Uterus (tissue), 4 donors: Measurements from ENCODE around the gene MINDY4. TPM values are rescaled to one million over a fixed set of nuclear protein-coding genes. Genes with fewer than 3 reads are reported as not detected.
A peak's percentile ranks its signal among the peaks of the same experiment; 100 is the strongest.

ENCODE experiments used
- DNase-seq, 2 donors: peaks; one replicate each; pipeline ENCODE4 v3.0.0-alpha.2; 2019 to 2020
- H3K27ac ChIP-seq, 2 donors: fragments of 200-600 bp; sonication (generic); 1 replicate in 1 of 2; 2 replicates in 1 of 2; pipeline ENCODE4 v1.5.1; 2016 to 2018
- H3K27me3 ChIP-seq, 2 donors: fragments of 200-600 bp; sonication (generic); one replicate each; pipeline ENCODE4 v1.5.1; 2018 to 2019; ENCODE audit warnings: control low read depth in 1 of 2
- H3K36me3 ChIP-seq, 2 donors: fragments of 200-600 bp; sonication (generic); one replicate each; pipeline ENCODE4 v1.5.1; 2019; ENCODE audit warnings: control low read depth in 1 of 2
- H3K4me1 ChIP-seq, 2 donors: fragments of 200-600 bp; sonication (generic); one replicate each; pipeline ENCODE4 v1.5.1; 2018 to 2019; ENCODE audit warnings: control low read depth in 1 of 2
- H3K4me3 ChIP-seq, 2 donors: fragments of 200-600 bp; sonication (generic); 1 replicate in 1 of 2; 2 replicates in 1 of 2; pipeline ENCODE4 v1.5.1; 2018 to 2019; ENCODE audit warnings: mild to moderate bottlenecking in 1 of 2
- H3K9me3 ChIP-seq, 2 donors: fragments of 200-600 bp; sonication (generic); one replicate each; pipeline ENCODE4 v1.5.1; 2019; ENCODE audit warnings: control low read depth in 1 of 2
- CTCF ChIP-seq, 4 experiments: fragments of 200-600 bp in 2 of 4; fragments of 450-650 bp in 2 of 4; sonication (generic) in 2 of 4; IDR thresholded peaks; one replicate each; pipeline ENCODE4 v1.5.1; 2016 to 2019; ENCODE audit warnings: antibody characterized with exemption in 4 of 4, mild to moderate bottlenecking in 2 of 4, moderate library complexity in 1 of 4
- POLR2A ChIP-seq, 2 donors: fragments of 450-650 bp; IDR thresholded peaks; one replicate each; pipeline ENCODE4 v1.6.1; 2016; ENCODE audit warnings: antibody characterized with exemption in 2 of 2, mild to moderate bottlenecking in 1 of 2, moderate library complexity in 1 of 2
- intact Hi-C: fragments of 100-400 bp; cut with DNase I; formaldehyde crosslinking; loops from one replicate; pipeline ENCODE4 v1.15.1; 2023; ENCODE audit warnings: low total_unique reads
- total RNA-seq, 4 donors: library from RNA; depleted of rRNA in 3 of 4; stranded (reverse); fragments of >200 nt in 3 of 4; gene quantifications; one replicate each; pipeline versions ENCODE4 v1.1.0 to v1.2.4, GENCODE V29; 2014 to 2023
- donor health status: DM: yes; HTN: yes; CAD: no.

MINDY4 gene
- total RNA-seq, 4 donors from 2014 or later = 14.7 to 23.8 (median 16.9) TPM

GRCh38 chr7:30914596-30914995, 143.4 kb downstream of the MINDY4 start:
- Histone ChIP-seq H3K27ac (peak overlapping the region; percentile 25 to 68), H3K4me1 (peaks cover 0 to 6% of the 10 kb centered on the region in 2 donors), H3K36me3 (no peaks in the 10 kb centered on the region), H3K27me3 (no peaks in the 10 kb centered on the region), H3K4me3 (peak overlapping the region in 1 of 2 donors; percentile 16), H3K9me3 (no peaks in the 10 kb centered on the region)
- no peak for TF ChIP-seq CTCF (IDR thresholded peaks at IDR 0.05)
- TF ChIP-seq POLR2A (IDR thresholded peaks at IDR 0.05) = no peak
- intact Hi-C loops = no loop called here
- no peak for DNase-seq

DNA sequence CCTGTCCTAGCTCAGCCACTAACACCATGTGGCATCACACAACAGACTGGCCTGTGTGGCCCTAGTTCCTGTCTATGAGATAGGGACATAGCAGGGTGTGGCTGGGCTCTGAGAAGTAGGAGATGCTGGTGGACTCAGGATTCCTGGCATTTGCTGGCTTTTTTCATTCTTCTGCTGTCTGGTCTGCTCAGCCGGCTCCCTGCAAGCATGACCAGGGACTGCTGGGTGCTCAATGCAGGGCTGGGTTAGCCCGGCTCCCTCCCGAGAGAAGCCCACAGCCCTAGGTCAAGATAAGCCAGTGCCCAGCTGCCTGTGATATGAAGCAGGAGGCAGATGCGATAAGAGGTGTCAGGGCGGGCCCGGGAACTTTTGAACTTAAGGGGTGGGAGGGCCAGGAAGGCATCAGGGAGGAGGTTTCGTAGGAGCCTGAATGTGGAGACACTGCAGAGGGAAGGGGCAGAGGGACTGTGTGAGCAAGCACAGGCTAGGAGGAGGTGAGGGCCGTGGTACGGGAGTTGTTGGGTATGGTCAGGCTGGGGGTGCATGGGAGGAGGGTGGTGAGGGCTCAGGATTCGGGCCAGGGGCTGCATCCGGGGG, 143.9 kb downstream of the MINDY4 start:
- DNase-seq = no peak
- Histone ChIP-seq H3K9me3 (no peaks in the 10 kb centered on the region), H3K4me1 (peaks cover 0 to 6% of the 10 kb centered on the region in 2 donors), H3K36me3 (no peaks in the 10 kb centered on the region), H3K27ac (peak overlapping the region; percentile 25 to 68), H3K27me3 (no peaks in the 10 kb centered on the region), H3K4me3 (peak overlapping the region in 1 of 2 donors; percentile 8)
- intact Hi-C loops = no loop called here
- TF ChIP-seq CTCF (IDR thresholded peaks at IDR 0.05) (no peak), POLR2A (IDR thresholded peaks at IDR 0.05) (no peak)

DNA sequence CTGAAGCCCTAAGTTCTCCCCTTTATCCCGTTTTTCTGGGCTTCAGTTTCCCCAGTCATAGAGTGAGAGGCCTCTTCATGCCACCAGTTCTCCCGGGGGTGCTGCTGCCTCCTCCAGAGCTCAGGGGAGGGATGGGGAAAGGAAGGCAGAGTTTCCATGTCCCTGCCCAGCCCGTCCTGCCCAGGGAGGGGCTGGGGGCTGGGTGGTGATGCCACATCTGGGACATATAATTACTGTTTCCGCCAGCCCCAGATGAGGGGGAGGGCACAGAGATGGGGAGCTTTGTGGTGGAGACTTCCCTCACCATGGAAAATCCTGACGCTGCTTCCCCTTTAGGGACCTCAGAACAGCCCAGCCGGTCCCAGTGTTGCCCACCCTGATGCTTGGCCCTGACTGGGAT, 144.5 kb downstream of the MINDY4 start:
- H3K4me1 ChIP-seq = peaks cover 0 to 9% of the 10 kb centered on the region in 2 donors
- TF ChIP-seq POLR2A (IDR thresholded peaks at IDR 0.05) (no peak), CTCF (IDR thresholded peaks at IDR 0.05) (no peak)
- no peaks in the 10 kb centered on the region for H3K9me3 ChIP-seq
- peak overlapping the region in 1 of 2 donors; percentile 1 for H3K4me3 ChIP-seq
- H3K27ac ChIP-seq = peak overlapping the region; percentile 25 to 68
- H3K27me3 ChIP-seq = no peaks in the 10 kb centered on the region
- H3K36me3 ChIP-seq = no peaks in the 10 kb centered on the region
- DNase-seq = no peak
- intact Hi-C loops = no loop called here

- Histone ChIP-seq H3K27ac (peak overlapping the region in 1 of 2 donors; percentile 68), H3K4me3 (no peak overlapping the region), H3K36me3 (no peaks in the 10 kb centered on the region), H3K4me1 (peaks cover 0 to 7% of the 10 kb centered on the region in 2 donors), H3K9me3 (no peaks in the 10 kb centered on the region), H3K27me3 (no peaks in the 10 kb centered on the region)
- DNase-seq = no peak
- intact Hi-C loops = no loop called here
- TF ChIP-seq CTCF (IDR thresholded peaks at IDR 0.05) (no peak), POLR2A (IDR thresholded peaks at IDR 0.05) (no peak)
Measured at GRCh38 chr7:30916255-30916654, 145.0 kb downstream of the MINDY4 start.

GRCh38 chr7:30916767-30917166, 145.6 kb downstream of the MINDY4 start:
- no peaks in the 10 kb centered on the region for H3K27me3 ChIP-seq
- no peaks in the 10 kb centered on the region for H3K9me3 ChIP-seq
- DNase-seq = no peak
- no peak for TF ChIP-seq POLR2A (IDR thresholded peaks at IDR 0.05)
- no peak for TF ChIP-seq CTCF (IDR thresholded peaks at IDR 0.05)
- H3K4me3 ChIP-seq = no peak overlapping the region
- H3K27ac ChIP-seq = peak overlapping the region in 1 of 2 donors; percentile 68
- H3K4me1 ChIP-seq = peaks cover 0 to 6% of the 10 kb centered on the region in 2 donors
- H3K36me3 ChIP-seq = no peaks in the 10 kb centered on the region
- intact Hi-C loops = no loop called here
